H9 (cell line): Measurements from ENCODE around the gene RBM18. TPM values are rescaled to one million over a fixed set of nuclear protein-coding genes. Genes with fewer than 3 reads are reported as not detected.

Experiments
- DNase-seq: peaks from one replicate; pipeline ENCODE4 v3.0.0-alpha.2; 2017
- H2AFZ ChIP-seq: one replicate; pipeline ENCODE4 v1.6.1; 2013; ENCODE audit warnings: mild to moderate bottlenecking, low read length, control low read depth, moderate library complexity
- H2AK5ac ChIP-seq: 2 replicates; pipeline ENCODE4 v1.6.1; 2013; ENCODE audit warnings: low read length, control low read depth, mixed read lengths; ENCODE audit not compliant: insufficient read length
- H2BK120ac ChIP-seq: one replicate; pipeline ENCODE4 v1.6.1; 2013; ENCODE audit warnings: low read depth, mild to moderate bottlenecking, low read length, control low read depth, inconsistent platforms; ENCODE audit not compliant: poor library complexity, severe bottlenecking
- H2BK12ac ChIP-seq: 2 replicates; pipeline ENCODE4 v1.6.1; 2013; ENCODE audit warnings: low read length, control low read depth, mixed read lengths, low read depth; ENCODE audit not compliant: insufficient read length
- H2BK15ac ChIP-seq: 2 replicates; pipeline ENCODE4 v1.6.1; 2013; ENCODE audit warnings: low read depth, low read length, control low read depth
- H2BK20ac ChIP-seq: one replicate; pipeline ENCODE4 v1.6.1; 2013; ENCODE audit warnings: low read depth, mild to moderate bottlenecking, low read length, control low read depth, inconsistent platforms; ENCODE audit not compliant: poor library complexity, severe bottlenecking
- H2BK5ac ChIP-seq: 2 replicates; pipeline ENCODE4 v1.6.1; 2013; ENCODE audit warnings: low read length, control low read depth, mixed read lengths; ENCODE audit not compliant: insufficient read length
- H3K14ac ChIP-seq: 2 replicates; pipeline ENCODE4 v1.6.1; 2013; ENCODE audit warnings: low read length, control low read depth; ENCODE audit not compliant: insufficient read depth
- H3K18ac ChIP-seq: 2 replicates; pipeline ENCODE4 v1.6.1; 2013; ENCODE audit warnings: low read depth, mild to moderate bottlenecking, mixed read lengths, low read length, control low read depth; ENCODE audit not compliant: insufficient read length
- H3K23ac ChIP-seq: 2 replicates; pipeline ENCODE4 v1.6.1; 2013; ENCODE audit warnings: low read length, control low read depth, mixed read lengths, low read depth; ENCODE audit not compliant: insufficient read length
- H3K23me2 ChIP-seq: 2 replicates; pipeline ENCODE4 v1.6.1; 2013; ENCODE audit warnings: low read depth, mild to moderate bottlenecking, mixed read lengths, low read length, control low read depth; ENCODE audit not compliant: insufficient read length, poor library complexity, severe bottlenecking
- H3K27ac ChIP-seq: 2 replicates; pipeline ENCODE4 v1.5.1; 2013; ENCODE audit warnings: low read length, control low read depth, mixed read lengths, low read depth; ENCODE audit not compliant: insufficient read length
- H3K27me3 ChIP-seq: 2 replicates; pipeline ENCODE4 v1.6.1; 2013; ENCODE audit warnings: low read length, control low read depth, inconsistent platforms; ENCODE audit not compliant: insufficient read depth
- H3K4ac ChIP-seq: 2 replicates; pipeline ENCODE4 v1.6.1; 2013; ENCODE audit warnings: low read depth, mild to moderate bottlenecking, control low read depth, inconsistent platforms, low read length, moderate library complexity
- H3K4me1 ChIP-seq: 2 replicates; pipeline ENCODE4 v1.6.1; 2013; ENCODE audit warnings: low read length, control low read depth, inconsistent platforms; ENCODE audit not compliant: insufficient read depth
- H3K4me2 ChIP-seq: 2 replicates; pipeline ENCODE4 v1.6.1; 2013; ENCODE audit warnings: low read length, control low read depth, mixed read lengths; ENCODE audit not compliant: insufficient read length, insufficient read depth
- H3K56ac ChIP-seq: 2 replicates; pipeline ENCODE4 v1.6.1; 2013; ENCODE audit warnings: low read depth, mild to moderate bottlenecking, mixed read lengths, low read length, control low read depth; ENCODE audit not compliant: insufficient read length
- H3K79me1 ChIP-seq: 2 replicates; pipeline ENCODE4 v1.6.1; 2013; ENCODE audit warnings: low read depth, mild to moderate bottlenecking, moderate library complexity, low read length, control low read depth, inconsistent platforms; ENCODE audit not compliant: insufficient read depth, poor library complexity, severe bottlenecking
- H3K79me2 ChIP-seq: 2 replicates; pipeline ENCODE4 v1.6.1; 2013; ENCODE audit warnings: low read length, control low read depth, inconsistent platforms; ENCODE audit not compliant: insufficient read depth
- H3K9ac ChIP-seq: 2 replicates; pipeline ENCODE4 v1.6.1; 2013; ENCODE audit warnings: low read length, control low read depth, mixed read lengths; ENCODE audit not compliant: insufficient read length; ENCODE audit errors: extremely low read depth
- H3K9me3 ChIP-seq: one replicate; pipeline ENCODE4 v1.6.1; 2013; ENCODE audit warnings: low read depth, low read length, inconsistent platforms; ENCODE audit not compliant: control insufficient read depth
- H3T11ph ChIP-seq: one replicate; pipeline ENCODE4 v1.6.1; 2013; ENCODE audit warnings: mild to moderate bottlenecking, low read length, control low read depth, inconsistent platforms
- H4K20me1 ChIP-seq: one replicate; pipeline ENCODE4 v1.6.1; 2013; ENCODE audit not compliant: control insufficient read depth, insufficient read length, insufficient read depth
- H4K5ac ChIP-seq: 2 replicates; pipeline ENCODE4 v1.6.1; 2013; ENCODE audit warnings: low read depth, mild to moderate bottlenecking, mixed read lengths, low read length, control low read depth; ENCODE audit not compliant: insufficient read length
- H4K8ac ChIP-seq: replicated peaks from 2 replicates; pipeline ENCODE4 v1.6.1; 2013; ENCODE audit warnings: low read length, control low read depth, mixed read lengths, low read depth; ENCODE audit not compliant: insufficient read length
- H4K91ac ChIP-seq: 2 replicates; pipeline ENCODE4 v1.6.1; 2013; ENCODE audit warnings: low read depth, mild to moderate bottlenecking, moderate library complexity, mixed read lengths, low read length, control low read depth; ENCODE audit not compliant: insufficient read length
- H3K27ac Mint-ChIP-seq, 3 experiments: 2 replicates in 2 of 3; 3 replicates in 1 of 3; pipeline ENCODE4 v1.8.0; 2020 to 2021; ENCODE audit warnings: mixed read lengths in 3 of 3, mild to moderate bottlenecking in 1 of 3, moderate library complexity in 1 of 3
- H3K27me3 Mint-ChIP-seq: 2 replicates; pipeline ENCODE4 v1.8.0; 2021; ENCODE audit warnings: low read depth, mild to moderate bottlenecking, moderate library complexity, mixed read lengths
- H3K36me3 Mint-ChIP-seq, 3 experiments: 2 replicates in 2 of 3; 3 replicates in 1 of 3; pipeline ENCODE4 v1.8.0; 2020 to 2021; ENCODE audit warnings: low read depth in 3 of 3, mixed read lengths in 3 of 3; ENCODE audit not compliant: insufficient read depth in 1 of 3
- H3K4me1 Mint-ChIP-seq, 2 experiments: 2 replicates each; pipeline ENCODE4 v1.8.0; 2020; ENCODE audit warnings: mixed read lengths in 2 of 2
- H3K4me3 Mint-ChIP-seq, 2 experiments: 2 replicates in 1 of 2; 3 replicates in 1 of 2; pipeline ENCODE4 v1.8.0; 2020 to 2021; ENCODE audit warnings: mild to moderate bottlenecking in 2 of 2, mixed read lengths in 2 of 2, moderate library complexity in 1 of 2
- H3K9me3 Mint-ChIP-seq, 2 experiments: 2 replicates in 1 of 2; 3 replicates in 1 of 2; pipeline ENCODE4 v1.8.0; 2020; ENCODE audit warnings: mild to moderate bottlenecking in 2 of 2, mixed read lengths in 2 of 2, moderate library complexity in 1 of 2
- WGBS: extraction: QIAGEN DNeasy Blood & Tissue Kit; methylation state at CpG from one replicate; pipeline ENCODE4 v1.1.7; 2013; ENCODE audit warnings: missing lambda C conversion rate, low lambda C conversion rate, mixed read lengths; ENCODE audit not compliant: insufficient read length; ENCODE audit errors: extremely low coverage; 5-methylcytosine and 5-hydroxymethylcytosine counted together
- total RNA-seq: library from RNA; stranded (reverse); gene quantifications from 2 replicates; pipeline ENCODE4 v1.2.1, GENCODE V29; 2021
- TF ChIP-seq, protein P1 (sequence below): fragments of 200-600 bp; sonication (generic); conservative IDR thresholded peaks from 3 replicates; pipeline ENCODE4 v1.8.0; 2021; ENCODE audit warnings: antibody characterized with exemption, mild to moderate bottlenecking

The RBM18 gene
- total RNA-seq, 1 experiment from 2014 or later, result 18.9 TPM

DNA sequence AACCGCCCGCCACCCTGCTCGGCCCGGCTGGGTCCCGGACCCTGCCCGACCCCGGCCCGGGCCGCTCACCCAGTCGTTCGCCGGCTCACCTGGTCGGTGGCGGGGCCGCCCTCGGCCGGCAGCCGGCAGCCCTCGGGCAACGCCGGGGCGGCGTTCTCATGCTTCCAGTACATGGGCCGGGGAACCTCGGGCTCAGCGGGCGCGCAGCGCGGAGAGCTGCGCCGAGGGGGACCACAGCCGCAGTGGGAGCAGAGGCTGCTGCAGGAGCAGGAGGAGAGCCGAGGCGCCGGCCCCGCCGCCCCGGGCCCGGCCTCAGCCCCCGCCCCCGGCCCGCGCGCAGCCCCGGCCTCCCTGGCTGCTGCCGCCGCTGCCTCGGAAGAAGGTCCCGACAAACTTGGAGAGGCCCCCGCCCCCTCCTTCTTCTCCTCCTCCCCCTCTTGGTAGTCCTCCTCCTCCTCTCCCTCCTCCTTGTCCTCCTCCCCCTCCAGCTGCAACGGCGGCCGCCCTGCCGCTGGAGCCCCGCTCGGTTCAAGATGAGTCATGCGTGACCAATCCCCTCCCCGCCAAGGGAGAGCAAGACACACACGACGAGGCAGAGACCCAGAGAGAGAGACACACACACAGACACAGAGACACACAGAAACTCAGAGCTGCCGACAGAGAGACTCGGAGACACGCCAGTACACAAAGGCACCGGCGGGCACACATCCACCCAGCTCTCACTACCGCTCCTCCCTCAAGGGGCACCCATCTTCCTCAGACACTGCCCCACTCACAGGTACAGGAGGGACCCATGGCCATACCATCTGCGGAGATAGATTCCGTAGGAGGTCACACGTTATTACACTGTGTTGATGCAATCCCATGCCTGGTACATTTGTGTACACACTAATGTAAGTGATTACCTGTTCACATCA lies 35.8 kb downstream of the RBM18 start, which contains the start of gene LHX6:
Gene LHX6 (minus strand): TSS at position 390 of the 917 bp plus-strand sequence. CDS start 217 bp downstream, at position 173.
- H2BK120ac ChIP-seq, result no peak within 1 kb of the TSS
- no peaks in the 10 kb centered on the region for H3K9me3 ChIP-seq
- no peak within 1 kb of the TSS for H2BK12ac ChIP-seq
- H4K91ac ChIP-seq, result no peak within 1 kb of the TSS
- H4K8ac ChIP-seq, result no peak within 1 kb of the TSS
- no peak within 1 kb of the TSS for H2AK5ac ChIP-seq
- no peak within 1 kb of the TSS for H3T11ph ChIP-seq
- H3K23ac ChIP-seq, result no peak within 1 kb of the TSS
- TF ChIP-seq, protein P1, sequence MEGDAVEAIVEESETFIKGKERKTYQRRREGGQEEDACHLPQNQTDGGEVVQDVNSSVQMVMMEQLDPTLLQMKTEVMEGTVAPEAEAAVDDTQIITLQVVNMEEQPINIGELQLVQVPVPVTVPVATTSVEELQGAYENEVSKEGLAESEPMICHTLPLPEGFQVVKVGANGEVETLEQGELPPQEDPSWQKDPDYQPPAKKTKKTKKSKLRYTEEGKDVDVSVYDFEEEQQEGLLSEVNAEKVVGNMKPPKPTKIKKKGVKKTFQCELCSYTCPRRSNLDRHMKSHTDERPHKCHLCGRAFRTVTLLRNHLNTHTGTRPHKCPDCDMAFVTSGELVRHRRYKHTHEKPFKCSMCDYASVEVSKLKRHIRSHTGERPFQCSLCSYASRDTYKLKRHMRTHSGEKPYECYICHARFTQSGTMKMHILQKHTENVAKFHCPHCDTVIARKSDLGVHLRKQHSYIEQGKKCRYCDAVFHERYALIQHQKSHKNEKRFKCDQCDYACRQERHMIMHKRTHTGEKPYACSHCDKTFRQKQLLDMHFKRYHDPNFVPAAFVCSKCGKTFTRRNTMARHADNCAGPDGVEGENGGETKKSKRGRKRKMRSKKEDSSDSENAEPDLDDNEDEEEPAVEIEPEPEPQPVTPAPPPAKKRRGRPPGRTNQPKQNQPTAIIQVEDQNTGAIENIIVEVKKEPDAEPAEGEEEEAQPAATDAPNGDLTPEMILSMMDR, result no peak
- H3K4me1 ChIP-seq, result peaks cover 3% of the 10 kb centered on the region; the same call in 1 of the 2 replicates
- H3K9me3 Mint-ChIP-seq, result peaks cover 2 to 3% of the 10 kb centered on the region in 2 experiments; a peak in 3 of 5 replicates
- no peak within 1 kb of the TSS for H4K5ac ChIP-seq
- peaks cover 2% of the 10 kb centered on the region for H4K20me1 ChIP-seq
- H3K27me3 Mint-ChIP-seq, result peaks cover 59% of the 10 kb centered on the region
- H3K4me3 Mint-ChIP-seq, result peak within 1 kb of the TSS; percentile 62 to 81
- H2BK20ac ChIP-seq, result no peak within 1 kb of the TSS
- peak within 1 kb of the TSS; percentile 41 for H3K4me2 ChIP-seq
- peaks cover 9 to 23% of the 10 kb centered on the region in 2 experiments for H3K4me1 Mint-ChIP-seq
- H3K4ac ChIP-seq, result no peak within 1 kb of the TSS
- no peak within 1 kb of the TSS for H3K27ac ChIP-seq
- WGBS, result no CpG with 5 or more reads among the region's 70 CpGs
- H3K79me1 ChIP-seq, result no peaks in the 10 kb centered on the region
- H3K27me3 ChIP-seq, result peaks cover 75% of the 10 kb centered on the region
- H3K14ac ChIP-seq, result no peak within 1 kb of the TSS; the same call in 1 of the 2 replicates
- H3K18ac ChIP-seq, result no peak within 1 kb of the TSS
- no peak within 1 kb of the TSS for H3K56ac ChIP-seq
- H3K23me2 ChIP-seq, result peaks cover 14% of the 10 kb centered on the region
- H3K36me3 Mint-ChIP-seq, result peaks cover 0 to 4% (median 1%) of the 10 kb centered on the region in 3 experiments; a peak in 4 of 7 replicates
- no peaks in the 10 kb centered on the region for H3K79me2 ChIP-seq
- no peak within 1 kb of the TSS for H3K27ac Mint-ChIP-seq
- no peak within 1 kb of the TSS for H2BK5ac ChIP-seq
- no peak within 1 kb of the TSS for H2AFZ ChIP-seq
- no peak within 1 kb of the TSS for H2BK15ac ChIP-seq
- no peak for DNase-seq
- no peak within 1 kb of the TSS for H3K9ac ChIP-seq
